Stimulated activated CD8-positive, alpha-beta memory T cell treated with anti-CD3 and anti-CD28 coated beads, Interleukin-15, amount 100 ng/mL, for 1 hour (primary cell): Measurements from ENCODE around the gene TMEM229B.
"Not testable (repeated sequence)": the region's sequence is repeated elsewhere in the genome, so short reads cannot be mapped to it uniquely, and the experiment has no call there.

Experiments
- DNase-seq: peaks from one replicate; pipeline ENCODE4 v3.0.0-alpha.2; 2020; ENCODE audit warnings: low read depth

TMEM229B gene

DNA sequence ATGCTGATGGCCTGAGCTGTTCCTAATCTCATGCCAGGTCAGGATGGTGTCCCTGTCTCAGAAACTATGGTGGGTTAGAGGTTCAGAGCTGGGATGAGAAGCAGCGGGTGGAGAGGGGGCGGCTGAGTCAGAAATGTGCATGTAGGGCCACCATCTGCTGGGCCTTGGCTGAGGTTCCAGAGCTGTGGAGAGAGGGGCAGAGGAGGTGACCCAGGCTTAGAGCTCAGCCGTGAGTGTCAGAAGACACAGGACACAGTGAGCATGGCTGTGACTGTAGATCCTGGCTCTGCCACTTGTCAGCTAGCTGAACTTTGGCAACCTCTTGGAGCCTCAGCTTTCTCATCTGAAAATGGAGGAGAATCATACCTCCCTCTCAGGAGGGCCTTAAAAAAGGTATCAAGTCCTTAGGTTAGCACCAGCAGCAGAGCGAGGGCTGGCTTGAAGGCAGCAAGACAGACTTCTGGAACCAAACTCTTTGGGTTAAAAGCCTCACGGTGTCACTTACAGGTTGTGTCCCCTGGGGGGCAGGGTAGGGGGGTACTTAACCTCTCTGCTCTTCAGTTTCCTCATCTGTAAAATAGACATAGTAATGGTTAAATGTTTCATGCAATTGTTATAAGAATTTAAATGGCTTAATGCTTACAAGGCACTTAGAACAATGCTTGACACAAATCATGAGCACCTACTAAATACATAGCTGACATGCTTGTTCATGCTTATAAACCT is 34.8 kb downstream of the TMEM229B start:
- no peak for DNase-seq

DNA sequence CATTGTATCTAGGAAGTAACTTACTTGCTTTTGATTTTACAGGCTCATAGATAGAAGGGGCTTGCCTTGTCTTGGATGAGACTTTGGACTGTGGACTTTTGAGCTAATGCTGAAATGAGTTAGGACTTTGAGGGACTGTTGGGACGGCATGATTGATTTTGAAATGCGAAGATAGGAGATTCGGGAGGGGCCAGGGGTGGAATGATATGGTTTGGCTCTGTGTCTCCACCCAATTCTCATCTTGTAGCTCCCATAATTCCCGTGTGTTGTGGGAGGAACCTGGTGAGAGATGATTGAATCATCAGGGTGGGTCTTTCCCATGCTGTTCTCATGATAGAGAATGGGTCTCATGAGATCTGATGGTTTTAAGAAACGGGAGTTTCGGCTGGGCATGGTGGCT is 36.9 kb downstream of the TMEM229B start:
- DNase-seq, result not testable (repeated sequence)

DNA sequence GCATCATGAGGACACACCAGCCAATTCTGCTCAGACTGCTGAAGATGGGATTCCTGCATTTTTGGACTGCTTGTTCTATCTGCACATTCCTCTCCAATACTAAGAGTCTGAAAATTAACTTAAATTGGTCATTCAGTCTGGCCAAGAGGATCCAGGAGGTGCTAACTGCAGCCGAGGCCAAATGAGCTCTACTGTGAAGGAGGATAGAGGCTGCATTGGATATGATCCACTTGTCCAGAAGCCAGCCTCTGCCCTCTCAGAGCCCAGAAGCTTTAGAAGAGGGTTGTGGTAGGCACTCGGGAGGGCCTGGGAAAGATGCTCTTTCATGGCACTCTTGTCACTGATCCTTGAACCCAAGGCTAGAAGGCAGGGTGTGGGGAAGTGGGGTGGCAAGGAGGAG is 39.4 kb downstream of the TMEM229B start:
- no peak for DNase-seq

DNA sequence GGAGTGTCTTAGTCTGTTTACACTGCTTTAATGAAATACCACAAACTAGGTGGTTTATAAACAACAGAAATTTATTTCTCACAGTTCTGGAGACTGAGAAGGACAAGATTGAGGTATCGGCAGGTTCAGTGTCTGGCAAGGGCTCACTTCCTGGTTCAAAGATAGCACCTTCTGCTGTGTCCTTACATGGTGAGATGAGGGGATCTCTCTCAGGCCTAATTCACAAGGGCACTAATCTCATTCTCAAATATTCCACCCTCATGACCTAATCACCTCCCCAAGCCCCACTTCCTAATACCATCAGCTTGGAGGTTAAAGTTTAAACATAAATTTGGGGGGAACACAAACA is 41.5 kb downstream of the TMEM229B start:
- no peak for DNase-seq

DNA sequence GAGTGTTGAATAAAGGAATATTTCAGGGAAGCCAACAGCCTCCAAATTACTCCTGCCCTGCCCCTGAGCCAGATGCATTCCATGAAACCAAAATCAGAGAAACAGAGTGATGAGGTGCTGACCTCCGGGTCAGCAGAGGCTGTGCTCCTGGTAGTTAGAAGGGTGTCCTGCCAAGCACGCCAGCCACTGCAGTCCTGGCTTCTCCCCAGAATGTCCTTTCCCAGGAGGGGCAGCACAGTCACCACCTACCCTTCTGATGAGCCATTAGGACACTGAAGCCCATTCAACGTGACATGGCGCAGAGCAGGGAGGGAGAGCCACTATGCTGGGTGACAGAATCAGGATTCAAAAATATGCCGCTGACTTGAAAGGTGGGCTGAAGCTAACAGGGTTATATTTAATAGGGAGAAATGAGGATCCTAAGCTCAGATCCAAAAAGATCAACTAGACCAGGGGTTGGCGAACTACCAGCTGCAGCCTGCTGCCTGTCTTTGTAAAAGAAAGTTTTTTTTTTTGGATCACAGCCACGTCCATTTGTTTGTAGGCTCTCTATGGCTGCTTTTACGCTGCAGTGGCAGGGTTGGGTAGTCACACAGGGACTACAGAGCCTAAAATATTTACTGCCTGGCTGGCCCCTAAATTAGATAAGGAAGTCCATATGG is 42.0 kb downstream of the TMEM229B start:
- DNase-seq, result no peak

DNA sequence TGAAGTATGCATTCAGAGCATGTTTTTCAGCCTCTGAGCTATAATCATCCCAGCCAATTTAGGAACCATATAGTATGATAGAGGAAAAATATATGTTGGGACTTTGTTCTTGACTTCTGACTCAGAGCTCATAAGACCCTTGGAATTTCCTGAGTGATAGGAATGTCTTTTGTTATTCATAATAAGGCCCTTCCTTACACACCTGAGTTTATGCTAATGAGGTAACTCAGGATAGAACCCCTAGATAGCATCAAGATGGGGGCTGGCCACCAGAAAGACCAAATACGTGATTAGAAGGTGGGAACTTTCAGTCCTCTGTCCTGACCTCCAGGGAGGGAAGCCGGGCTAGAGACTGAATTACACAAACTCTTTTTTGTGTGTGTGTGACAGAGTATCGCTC is 44.1 kb downstream of the TMEM229B start:
- no peak for DNase-seq

DNA sequence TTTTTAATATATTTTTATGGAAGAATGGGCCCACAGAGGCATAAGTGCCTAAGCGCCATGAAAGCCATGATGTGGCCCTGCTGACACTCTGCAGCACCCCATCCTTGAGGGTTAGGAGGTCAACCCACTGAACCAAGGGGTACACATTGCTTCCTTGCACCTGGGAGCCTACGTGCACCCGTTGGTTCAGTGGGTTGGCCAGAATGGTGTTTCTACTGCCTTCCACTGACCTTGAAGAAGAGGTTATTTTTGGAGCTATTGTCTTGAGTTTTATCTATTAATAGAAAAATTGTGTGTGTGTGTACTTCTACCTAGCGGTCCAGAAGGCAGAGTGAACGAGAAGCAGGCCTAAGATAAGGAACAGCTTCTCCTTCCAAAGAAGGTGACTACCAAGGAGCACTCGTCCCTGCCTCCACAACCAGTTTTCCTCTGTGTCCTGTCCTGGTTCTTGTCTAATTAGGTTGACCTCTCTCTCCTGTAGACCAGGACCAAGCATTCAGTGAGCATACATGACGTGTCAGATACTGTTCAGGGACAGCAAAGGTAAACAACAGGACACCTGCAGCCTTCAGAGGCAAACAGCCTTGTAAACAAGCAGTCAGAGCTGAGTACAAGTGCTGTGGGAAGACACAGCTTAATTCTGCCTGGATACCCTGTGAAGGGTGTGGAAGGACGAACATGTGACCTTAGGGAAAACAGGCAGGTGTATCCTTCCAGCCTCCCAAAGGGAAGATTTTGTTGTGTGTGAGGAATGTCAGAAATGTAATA is 46.2 kb downstream of the TMEM229B start:
- no peak for DNase-seq

DNA sequence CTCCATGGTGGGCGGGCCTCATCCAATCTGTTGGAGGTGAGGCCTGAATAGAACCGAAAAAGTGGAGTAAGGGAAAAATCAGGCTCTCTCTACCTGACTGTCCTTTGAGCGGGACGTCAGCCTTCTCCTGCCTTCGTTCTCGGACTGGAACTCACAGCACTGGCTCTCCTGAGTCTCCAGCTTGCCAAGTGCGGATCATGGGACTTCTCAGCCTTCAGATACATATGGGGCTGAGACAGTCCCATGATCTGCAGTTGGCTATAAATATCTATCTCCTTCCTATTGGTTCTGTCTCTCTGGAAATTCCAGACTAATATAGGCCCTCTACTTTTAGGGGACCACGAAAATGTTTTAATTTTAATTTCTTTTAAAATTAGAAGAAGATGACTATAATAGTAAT is 46.8 kb downstream of the TMEM229B start:
- no peak for DNase-seq

DNA sequence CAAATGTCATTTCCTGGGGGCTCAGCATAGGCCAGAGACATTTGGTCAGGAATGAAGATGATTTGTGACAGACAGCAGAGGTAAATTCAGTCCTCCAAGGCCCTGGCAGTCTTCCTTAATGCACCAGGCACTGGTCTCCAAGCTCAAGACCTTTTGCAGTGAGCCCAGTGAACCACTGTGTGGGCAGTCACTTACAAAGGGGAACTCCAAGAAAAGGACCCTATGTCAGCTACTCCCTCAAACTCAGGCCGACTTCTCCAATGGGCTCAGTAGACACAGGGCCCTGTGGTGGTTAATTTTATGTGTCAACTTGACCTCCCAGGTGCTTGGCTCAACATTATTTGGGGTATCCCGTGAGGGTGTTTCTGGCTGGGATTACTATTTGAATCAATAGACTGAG is 47.3 kb downstream of the TMEM229B start:
- no peak for DNase-seq

DNA sequence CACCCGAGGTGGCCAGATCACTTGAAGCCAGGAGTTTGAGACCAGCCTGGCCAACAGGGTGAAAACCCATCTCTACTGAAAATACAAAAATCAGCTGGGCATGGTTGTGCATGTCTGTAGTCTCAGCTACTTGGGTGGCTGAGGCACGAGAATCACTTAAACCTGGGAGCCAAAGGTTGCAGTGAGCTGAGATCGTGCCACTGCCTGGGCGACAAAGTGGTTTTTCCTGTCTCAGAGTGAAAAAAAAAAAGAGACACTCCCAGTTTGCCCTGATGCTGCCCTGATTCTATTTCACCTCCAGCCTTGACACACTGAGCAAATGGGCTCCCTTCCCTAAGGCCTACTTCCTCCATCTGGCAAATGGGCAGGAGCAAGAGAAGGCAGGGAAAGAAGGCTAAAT is 48.0 kb downstream of the TMEM229B start:
- no peak for DNase-seq

DNA sequence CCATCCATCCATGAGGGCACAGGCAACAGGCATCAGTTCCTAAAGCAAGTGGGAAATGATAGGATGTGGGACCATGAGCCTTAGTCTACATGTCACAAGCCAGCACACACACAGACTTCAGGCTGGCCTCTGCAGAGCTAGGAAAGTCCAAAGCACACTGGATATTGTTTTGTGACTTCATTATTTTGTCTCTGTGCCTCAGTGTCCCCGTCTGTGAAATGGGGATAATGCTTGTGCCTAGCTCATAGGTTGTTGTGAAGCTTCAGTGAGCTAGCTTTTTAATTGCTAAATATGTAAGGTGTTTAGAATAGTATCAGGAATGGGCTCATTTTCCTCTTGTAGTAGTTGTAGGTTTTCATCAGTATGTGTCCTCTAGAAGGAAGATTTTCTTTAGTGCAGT is 49.6 kb downstream of the TMEM229B start:
- DNase-seq, result no peak

DNA sequence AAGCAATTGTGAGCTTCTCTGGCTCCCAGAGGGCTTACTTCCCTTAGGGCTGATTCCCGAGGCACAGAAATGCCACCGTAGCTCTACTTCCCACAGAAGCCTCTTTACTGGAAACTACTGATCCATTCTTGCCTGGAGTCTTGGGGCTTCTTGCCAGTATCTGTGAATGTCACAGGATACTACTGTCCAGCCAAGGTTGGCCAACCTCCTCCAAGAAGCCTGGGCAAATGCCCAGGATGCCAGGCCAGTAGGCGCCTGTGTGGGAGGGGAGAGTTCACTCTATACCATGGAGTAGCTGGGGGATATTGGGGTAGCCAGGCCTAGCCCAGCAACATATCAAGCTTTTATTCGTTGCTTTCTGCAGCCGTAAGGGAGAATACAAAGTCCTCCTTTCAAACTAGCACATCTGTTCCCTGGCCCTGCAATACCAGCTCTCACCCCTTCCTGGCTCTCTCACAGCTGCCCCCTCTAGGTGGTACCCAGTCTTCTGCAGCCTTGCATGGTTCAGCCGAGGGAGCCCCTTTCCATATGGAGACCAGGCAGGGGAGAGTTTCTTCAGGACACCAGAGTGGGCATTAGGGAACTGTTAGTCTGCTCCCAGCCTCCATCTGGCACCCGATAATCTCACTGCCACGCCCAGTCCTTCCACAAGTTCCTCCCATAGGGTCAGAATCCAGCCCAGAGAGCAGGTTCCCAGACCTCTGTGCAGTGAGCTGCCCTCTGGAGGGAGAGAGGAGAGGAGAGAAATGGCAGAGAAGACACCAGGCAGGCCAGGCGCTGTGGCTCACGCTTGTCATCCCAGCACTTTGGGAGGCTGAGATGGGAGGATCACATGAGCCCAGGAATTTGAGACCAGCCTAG is 52.3 kb downstream of the TMEM229B start:
- no peak for DNase-seq

DNA sequence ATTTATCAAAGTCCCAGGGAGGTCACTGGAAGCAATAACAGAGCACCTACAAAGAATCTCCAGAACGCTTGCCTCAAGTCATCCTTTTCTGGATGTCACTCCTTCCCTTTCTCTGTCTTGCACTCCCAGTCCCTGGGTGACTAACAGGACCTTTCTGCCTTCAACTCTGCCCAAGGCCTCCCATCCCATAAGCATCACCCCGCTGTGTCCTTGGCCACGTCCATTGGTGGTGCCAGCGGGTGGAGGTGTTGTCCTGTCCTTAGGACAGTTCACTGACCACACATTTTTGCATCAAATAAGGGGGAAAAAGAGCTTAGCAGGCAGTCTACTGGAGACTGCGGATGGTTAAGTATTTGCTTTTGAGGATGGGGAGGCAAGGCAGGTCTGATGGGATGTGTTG is 52.9 kb downstream of the TMEM229B start:
- no peak for DNase-seq

DNA sequence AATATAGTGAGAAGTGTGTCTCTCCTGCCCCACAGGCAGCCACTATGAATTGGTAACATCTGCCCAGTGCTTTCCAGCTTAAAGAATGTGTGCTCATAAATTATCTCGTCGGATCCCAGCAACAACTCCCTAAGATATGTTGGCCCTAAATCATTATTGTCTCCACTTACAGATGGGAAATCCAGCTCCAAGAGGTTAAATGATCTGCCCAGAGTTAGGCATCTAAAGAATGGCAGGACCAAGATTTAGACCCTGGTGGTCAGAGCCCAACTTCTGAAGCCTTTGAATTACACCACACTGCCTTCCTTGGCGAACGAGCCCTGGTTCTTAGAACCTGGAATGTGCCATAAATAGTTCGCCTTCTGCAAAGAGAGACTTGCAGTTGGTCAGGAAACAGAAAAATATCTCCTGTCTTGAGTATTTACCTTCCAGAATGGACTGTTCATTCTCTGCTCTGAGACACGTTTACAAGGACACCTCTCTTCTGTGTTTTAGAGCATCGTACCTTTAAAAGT is 56.4 kb downstream of the TMEM229B start:
- DNase-seq, result no peak

DNA sequence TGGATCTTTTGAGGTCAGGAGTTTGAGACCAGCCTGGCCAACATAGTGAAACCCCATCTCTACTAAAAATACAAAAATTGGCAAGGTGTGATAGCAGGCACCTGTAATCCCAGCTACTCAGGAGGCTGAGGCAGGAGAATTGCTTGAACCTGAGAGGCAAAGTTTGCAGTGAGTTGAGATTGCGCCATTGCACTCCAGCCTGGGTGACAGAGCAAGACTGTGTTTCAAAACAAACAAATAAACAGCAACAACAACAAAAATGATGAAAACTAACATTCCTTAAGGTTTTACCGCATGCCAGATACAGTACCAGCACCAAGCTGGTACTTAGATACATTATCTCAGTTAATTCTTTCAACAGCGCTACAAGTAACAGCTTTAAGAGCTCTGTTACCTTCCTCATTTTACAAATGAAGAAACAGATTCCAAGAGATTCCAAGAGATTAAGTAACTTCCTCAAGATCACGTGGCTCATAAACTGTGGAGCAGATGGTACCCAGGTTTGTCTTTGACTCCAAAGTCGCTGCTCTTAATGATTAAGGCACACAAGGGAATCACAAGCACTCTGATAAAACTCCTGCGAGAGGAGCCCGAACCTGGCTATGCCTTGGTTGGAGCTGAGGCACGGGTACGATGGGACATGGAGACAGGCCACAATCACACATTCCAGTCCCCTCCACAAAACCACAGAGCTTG is 58.9 kb downstream of the TMEM229B start:
- DNase-seq, result no peak

DNA sequence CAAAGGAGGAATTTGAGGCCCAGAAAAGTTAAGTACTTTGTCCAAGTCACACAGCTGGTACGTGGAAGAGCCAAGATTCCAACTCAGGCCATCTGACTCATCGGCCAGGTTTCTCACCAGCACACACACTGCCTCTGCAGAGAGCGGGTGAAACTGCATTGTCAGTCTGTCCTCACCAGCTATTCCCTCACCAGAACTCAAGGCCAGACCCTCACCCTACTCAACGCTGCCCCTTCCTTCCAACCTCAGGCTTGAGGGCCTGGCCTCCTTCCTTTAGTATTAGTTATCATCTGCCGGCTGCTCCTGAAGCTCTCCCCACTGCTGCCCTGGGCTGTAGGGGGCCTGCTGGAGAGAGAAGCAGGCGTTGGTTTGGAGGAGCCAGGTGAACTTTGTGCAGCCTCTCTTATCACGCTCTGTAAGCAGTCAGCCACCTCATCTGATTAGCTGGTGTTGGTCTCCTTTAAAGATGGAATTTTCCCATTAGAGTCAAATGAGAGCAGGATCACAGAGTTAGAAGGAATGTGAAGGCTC is 60.0 kb downstream of the TMEM229B start:
- DNase-seq, result no peak

DNA sequence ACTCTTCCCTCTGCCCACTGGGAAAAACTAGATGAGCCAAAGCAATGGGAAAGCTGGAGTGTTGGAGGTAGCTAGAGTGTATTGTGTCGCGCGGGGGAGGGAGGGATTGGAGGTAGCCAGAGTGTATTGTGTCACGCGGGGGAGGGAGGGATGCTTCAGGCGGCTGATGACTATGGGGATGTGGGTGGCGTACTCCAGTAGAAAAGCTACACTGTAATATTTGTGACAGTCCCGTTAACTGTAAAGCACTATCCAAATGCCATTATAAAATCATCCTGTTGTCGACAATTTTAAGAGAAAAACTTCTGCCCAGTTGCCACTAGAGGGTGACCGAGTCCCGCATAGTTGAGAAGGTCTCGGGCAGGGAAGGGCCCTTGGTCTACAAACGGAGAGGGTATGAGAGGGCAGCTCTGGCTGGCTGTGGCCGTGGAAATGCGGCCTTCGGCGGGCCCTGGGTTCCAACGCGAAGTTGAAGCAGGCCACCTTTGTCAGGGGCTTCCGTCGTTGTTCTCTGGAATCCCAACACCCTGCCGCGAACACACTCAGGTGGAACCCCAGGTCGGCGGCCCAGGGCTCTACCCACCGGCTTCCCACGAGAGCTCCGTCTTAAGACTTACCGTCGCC is 61.4 kb downstream of the TMEM229B start:
- peak; percentile 37 for DNase-seq

DNA sequence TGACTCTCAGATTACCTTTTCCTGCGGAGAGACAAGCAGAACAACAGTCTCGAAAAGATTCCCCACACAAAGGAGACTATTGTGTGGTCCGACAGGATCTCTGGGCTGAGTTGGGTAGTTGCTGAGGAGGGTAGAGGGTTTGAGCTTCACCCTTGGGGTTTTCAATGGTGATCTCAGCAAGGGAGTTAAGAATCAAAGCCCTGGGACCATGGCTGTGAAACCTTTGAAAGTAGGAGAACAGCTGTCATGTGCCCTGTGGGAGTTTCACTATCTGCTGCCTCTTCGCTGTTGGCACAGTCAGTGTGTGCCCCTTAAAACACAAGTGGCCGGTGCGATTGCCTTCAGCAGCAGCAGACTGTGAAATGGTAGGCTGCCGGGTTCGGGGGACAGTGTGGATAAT is 62.4 kb downstream of the TMEM229B start:
- no peak for DNase-seq

DNA sequence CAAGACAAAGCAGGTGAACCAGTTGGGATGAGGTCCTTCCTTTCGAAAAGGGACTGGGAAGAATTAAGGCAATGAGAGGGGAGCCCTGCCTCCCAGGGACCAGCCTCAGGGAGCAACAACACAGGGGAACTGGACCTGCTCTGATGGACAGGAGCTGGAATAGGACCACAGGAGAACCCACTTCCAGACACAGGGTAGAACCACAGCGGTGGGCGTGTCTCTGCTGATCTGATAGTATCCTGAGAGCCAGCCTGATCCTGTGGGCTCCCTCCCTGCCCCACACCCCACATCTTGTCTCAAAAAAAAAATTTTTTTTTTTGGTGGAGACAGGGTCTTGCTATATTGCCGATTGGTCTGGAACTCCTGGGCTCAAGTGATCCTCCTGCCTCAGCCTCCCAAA is 62.9 kb downstream of the TMEM229B start:
- DNase-seq, result no peak

DNA sequence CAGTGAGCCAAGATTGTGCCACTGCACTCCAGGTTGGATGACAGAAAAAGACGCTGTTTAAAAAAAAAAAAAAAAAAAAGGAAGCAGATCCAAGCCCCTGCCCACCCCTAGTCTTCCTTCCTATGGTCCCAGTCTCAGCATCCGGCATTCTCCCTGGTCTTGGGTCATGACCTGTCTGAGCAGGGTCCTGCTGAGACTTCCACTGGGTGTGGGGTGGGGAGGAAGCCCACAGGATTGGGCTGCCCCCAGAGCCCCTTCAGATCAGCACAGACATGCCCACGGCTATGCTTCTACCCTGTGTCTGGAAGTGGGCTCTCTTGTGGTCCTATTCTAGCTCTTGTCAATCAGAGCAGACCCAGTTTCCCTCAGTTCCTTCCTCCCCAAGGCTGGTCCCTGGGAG is 64.0 kb downstream of the TMEM229B start:
- no peak for DNase-seq

DNA sequence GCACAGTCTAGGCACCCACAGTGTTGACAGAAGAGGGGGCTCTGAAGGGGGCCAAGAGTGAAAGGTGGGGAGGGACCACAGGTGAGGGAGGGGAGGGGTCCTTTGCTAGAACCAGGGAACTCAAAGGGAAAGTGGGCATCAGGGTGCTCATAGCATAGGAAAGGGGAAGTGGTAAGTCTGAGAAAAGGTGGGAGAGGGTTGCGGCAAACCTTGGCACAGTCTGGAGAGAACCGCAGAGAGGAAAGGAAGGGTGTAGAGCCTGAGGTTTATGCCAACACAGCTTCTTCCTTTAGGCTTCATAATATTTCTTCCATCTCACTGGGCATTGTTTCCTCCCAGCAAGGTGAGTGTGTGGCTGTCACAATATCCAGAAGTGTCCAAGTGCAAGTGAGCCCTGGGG is 65.1 kb downstream of the TMEM229B start:
- DNase-seq, result no peak
